Ovary (tissue), 3 donors: ENCODE data around the gene ENOX2.

Experiments used
- CTCF ChIP-seq, 3 donors: fragments of 450-650 bp in 2 of 3; fragments of 200-600 bp in 1 of 3; IDR thresholded peaks; one replicate each; pipeline versions ENCODE4 v1.5.1 to v1.8.0; 2016 to 2022; ENCODE audit warnings: antibody characterized with exemption in 3 of 3, mild to moderate bottlenecking in 1 of 3
- EP300 ChIP-seq: sonication (generic); formaldehyde crosslinking; IDR thresholded peaks from one replicate; pipeline ENCODE4 v1.6.1; 2017; ENCODE audit warnings: antibody characterized with exemption
- POLR2A ChIP-seq: fragments of 450-650 bp; IDR thresholded peaks from one replicate; pipeline ENCODE4 v1.6.1; 2017; ENCODE audit warnings: antibody characterized with exemption, mild to moderate bottlenecking, moderate library complexity
- donor health status: DM: no; HTN: no; CAD: no.

- TF ChIP-seq CTCF (IDR thresholded peaks at IDR 0.05) (no peak), POLR2A (no peak), EP300 (no peak)
These were observed 133.2 kb downstream of the ENOX2 start for GRCh38 chrX:130769835-130770234.
